ENCODE data around the gene FLAD1. TPM values are rescaled to one million over a fixed set of nuclear protein-coding genes. Genes with fewer than 3 reads are reported as not detected.

The FLAD1 gene
- total RNA-seq, 1 experiment from 2014 or later, result 82.4 TPM

- Histone ChIP-seq H3K36me3 (ENCODE audit: insufficient read depth, low read length, poor library complexity, severe bottlenecking) (no peaks in the 10 kb centered on the region), H3K9me3 (ENCODE audit: low read depth, low read length, poor library complexity, severe bottlenecking) (no peaks in the 10 kb centered on the region), H3K4me3 (ENCODE audit: low read depth, low read length, poor library complexity, severe bottlenecking) (no peak overlapping the region), H3K4me1 (ENCODE audit: insufficient read depth, low read length, poor library complexity, severe bottlenecking) (no peaks in the 10 kb centered on the region), H3K27me3 (replicated peaks; ENCODE audit: insufficient read depth, low read depth, low read length, poor library complexity) (no peaks in the 10 kb centered on the region), H3K27ac (ENCODE audit: low read depth, low read length, poor library complexity, severe bottlenecking) (no peak overlapping the region)
- TF ChIP-seq, protein P1, sequence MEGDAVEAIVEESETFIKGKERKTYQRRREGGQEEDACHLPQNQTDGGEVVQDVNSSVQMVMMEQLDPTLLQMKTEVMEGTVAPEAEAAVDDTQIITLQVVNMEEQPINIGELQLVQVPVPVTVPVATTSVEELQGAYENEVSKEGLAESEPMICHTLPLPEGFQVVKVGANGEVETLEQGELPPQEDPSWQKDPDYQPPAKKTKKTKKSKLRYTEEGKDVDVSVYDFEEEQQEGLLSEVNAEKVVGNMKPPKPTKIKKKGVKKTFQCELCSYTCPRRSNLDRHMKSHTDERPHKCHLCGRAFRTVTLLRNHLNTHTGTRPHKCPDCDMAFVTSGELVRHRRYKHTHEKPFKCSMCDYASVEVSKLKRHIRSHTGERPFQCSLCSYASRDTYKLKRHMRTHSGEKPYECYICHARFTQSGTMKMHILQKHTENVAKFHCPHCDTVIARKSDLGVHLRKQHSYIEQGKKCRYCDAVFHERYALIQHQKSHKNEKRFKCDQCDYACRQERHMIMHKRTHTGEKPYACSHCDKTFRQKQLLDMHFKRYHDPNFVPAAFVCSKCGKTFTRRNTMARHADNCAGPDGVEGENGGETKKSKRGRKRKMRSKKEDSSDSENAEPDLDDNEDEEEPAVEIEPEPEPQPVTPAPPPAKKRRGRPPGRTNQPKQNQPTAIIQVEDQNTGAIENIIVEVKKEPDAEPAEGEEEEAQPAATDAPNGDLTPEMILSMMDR (conservative IDR thresholded peaks at IDR 0.05; ENCODE audit: low read depth, low read length), result no peak
- no peak for TF ChIP-seq EZH2 (IDR thresholded peaks at IDR 0.05; ENCODE audit: borderline replicate concordance, low read depth, low read length, poor library complexity, severe bottlenecking)
- intact Hi-C loops (cut with micrococcal nuclease; ENCODE audit: unreplicated experiment), result no loop called here
- CTCF ChIA-PET, result no interaction called here
- BruUV-seq (replicated peaks), result no TSS peak
- POLR2A ChIA-PET (ENCODE audit: low non-redundant PET), result no interaction called here
- no peak for DNase-seq (ENCODE audit: low spot score)
Measured at GRCh38 chr1:155026588-155026987, 43.4 kb downstream of the FLAD1 start.

DNA sequence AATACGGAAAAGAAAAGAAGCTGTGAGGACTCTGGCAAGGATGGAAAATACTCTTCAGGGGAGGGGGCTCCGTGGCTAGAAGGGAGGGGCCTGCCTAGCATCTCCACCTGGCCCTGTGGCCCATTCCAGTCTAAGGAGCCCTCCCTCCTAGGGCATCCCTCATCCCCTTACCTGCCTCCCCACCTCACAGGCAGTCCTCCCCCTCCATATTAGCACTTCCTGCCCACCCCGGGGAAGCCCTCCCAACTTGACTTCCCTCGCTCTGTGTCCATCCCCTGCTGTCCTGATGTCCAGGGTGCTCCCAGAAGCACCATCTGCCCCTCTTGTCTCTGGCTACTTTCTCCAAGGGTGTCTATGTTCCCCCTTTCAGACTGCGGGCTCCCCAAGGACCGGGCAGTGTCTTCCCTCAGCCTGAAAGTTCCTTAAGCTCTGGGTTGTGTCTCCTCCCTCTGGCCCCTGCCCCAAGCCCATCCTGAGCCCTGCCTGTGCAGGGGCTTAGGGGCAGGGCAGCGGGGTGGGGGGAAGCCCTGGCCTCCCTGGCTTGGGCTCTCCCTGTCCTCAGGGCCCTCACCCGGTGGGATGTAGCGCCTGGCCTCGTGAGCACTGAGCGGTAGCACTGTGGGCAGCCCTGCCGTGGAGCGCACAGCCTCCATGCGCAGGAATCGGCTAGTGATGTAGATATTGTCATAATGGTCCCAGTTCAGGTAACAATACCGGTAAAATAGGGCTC, 46.5 kb downstream of the FLAD1 start:
- no peak for DNase-seq (ENCODE audit: low spot score)
- TF ChIP-seq, protein P1 (conservative IDR thresholded peaks at IDR 0.05; ENCODE audit: low read depth, low read length), result no peak
- TF ChIP-seq EZH2 (IDR thresholded peaks at IDR 0.05; ENCODE audit: borderline replicate concordance, low read depth, low read length, poor library complexity, severe bottlenecking), result no peak
- CTCF ChIA-PET, result interaction anchor here (1.4 kb wide), 1 partner anchor 12 kb away, joined by 6 read pairs; no protein-coding TSS in a partner anchor
- BruUV-seq (replicated peaks), result no TSS peak
- intact Hi-C loops (cut with micrococcal nuclease; ENCODE audit: unreplicated experiment), result no loop called here
- Histone ChIP-seq H3K4me3 (ENCODE audit: low read depth, low read length, poor library complexity, severe bottlenecking) (no peak overlapping the region), H3K4me1 (ENCODE audit: insufficient read depth, low read length, poor library complexity, severe bottlenecking) (no peaks in the 10 kb centered on the region), H3K9me3 (ENCODE audit: low read depth, low read length, poor library complexity, severe bottlenecking) (no peaks in the 10 kb centered on the region), H3K36me3 (ENCODE audit: insufficient read depth, low read length, poor library complexity, severe bottlenecking) (no peaks in the 10 kb centered on the region), H3K27me3 (replicated peaks; ENCODE audit: insufficient read depth, low read depth, low read length, poor library complexity) (no peaks in the 10 kb centered on the region), H3K27ac (ENCODE audit: low read depth, low read length, poor library complexity, severe bottlenecking) (no peak overlapping the region)
- POLR2A ChIA-PET (ENCODE audit: low non-redundant PET), result no interaction called here

GRCh38 chr1:155030243-155030795, 47.2 kb downstream of the FLAD1 start:
- H3K27me3 ChIP-seq (replicated peaks; ENCODE audit: insufficient read depth, low read depth, low read length, poor library complexity), result no peaks in the 10 kb centered on the region
- intact Hi-C loops (cut with micrococcal nuclease; ENCODE audit: unreplicated experiment), result no loop called here
- CTCF ChIA-PET, result interaction anchor here (1.4 kb wide), 1 partner anchor 13 kb away, joined by 6 read pairs; no protein-coding TSS in a partner anchor
- no peak overlapping the region for H3K27ac ChIP-seq (ENCODE audit: low read depth, low read length, poor library complexity, severe bottlenecking)
- H3K9me3 ChIP-seq (ENCODE audit: low read depth, low read length, poor library complexity, severe bottlenecking), result no peaks in the 10 kb centered on the region
- POLR2A ChIA-PET (ENCODE audit: low non-redundant PET), result no interaction called here
- no peak for TF ChIP-seq EZH2 (IDR thresholded peaks at IDR 0.05; ENCODE audit: borderline replicate concordance, low read depth, low read length, poor library complexity, severe bottlenecking)
- TF ChIP-seq, protein P1 (conservative IDR thresholded peaks at IDR 0.05; ENCODE audit: low read depth, low read length), result no peak
- no peaks in the 10 kb centered on the region for H3K4me1 ChIP-seq (ENCODE audit: insufficient read depth, low read length, poor library complexity, severe bottlenecking)
- no peak for DNase-seq (ENCODE audit: low spot score)
- no peaks in the 10 kb centered on the region for H3K36me3 ChIP-seq (ENCODE audit: insufficient read depth, low read length, poor library complexity, severe bottlenecking)
- BruUV-seq (replicated peaks), result no TSS peak
- no peak overlapping the region for H3K4me3 ChIP-seq (ENCODE audit: low read depth, low read length, poor library complexity, severe bottlenecking)
